Myocyte (in vitro differentiated cells): ENCODE measurements around the gene APPL1. TPM values are rescaled to one million over a fixed set of nuclear protein-coding genes. Genes with fewer than 3 reads are reported as not detected.

Source experiments
- DNase-seq: peaks from one replicate; pipeline ENCODE4 v3.0.0-alpha.2; 2012; ENCODE audit warnings: low read depth
- polyA plus RNA-seq: library from polyadenylated mRNA; unstranded; fragments of >200 nt; gene quantifications from one replicate; pipeline ENCODE4 v1.2.1, GENCODE V29; 2012; ENCODE audit warnings: missing spikeins
- total RNA-seq: library from RNA; depleted of rRNA; stranded (reverse); fragments of >200 nt; gene quantifications from 2 replicates; pipeline ENCODE4 v1.2.3, GENCODE V29; 2014

APPL1 gene, protein sequence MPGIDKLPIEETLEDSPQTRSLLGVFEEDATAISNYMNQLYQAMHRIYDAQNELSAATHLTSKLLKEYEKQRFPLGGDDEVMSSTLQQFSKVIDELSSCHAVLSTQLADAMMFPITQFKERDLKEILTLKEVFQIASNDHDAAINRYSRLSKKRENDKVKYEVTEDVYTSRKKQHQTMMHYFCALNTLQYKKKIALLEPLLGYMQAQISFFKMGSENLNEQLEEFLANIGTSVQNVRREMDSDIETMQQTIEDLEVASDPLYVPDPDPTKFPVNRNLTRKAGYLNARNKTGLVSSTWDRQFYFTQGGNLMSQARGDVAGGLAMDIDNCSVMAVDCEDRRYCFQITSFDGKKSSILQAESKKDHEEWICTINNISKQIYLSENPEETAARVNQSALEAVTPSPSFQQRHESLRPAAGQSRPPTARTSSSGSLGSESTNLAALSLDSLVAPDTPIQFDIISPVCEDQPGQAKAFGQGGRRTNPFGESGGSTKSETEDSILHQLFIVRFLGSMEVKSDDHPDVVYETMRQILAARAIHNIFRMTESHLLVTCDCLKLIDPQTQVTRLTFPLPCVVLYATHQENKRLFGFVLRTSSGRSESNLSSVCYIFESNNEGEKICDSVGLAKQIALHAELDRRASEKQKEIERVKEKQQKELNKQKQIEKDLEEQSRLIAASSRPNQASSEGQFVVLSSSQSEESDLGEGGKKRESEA
- total RNA-seq: 35.7 and 42.9 TPM in 2 replicates
- polyA plus RNA-seq: 9.3 TPM

GRCh38 chr3:57227204-57227929, at the start of gene APPL1:
Gene APPL1, plus strand, starts transcription at chr3:57227729. Its CDS starts 155 bp downstream, at chr3:57227884.
- DNase-seq: peak; percentile 94

DNA sequence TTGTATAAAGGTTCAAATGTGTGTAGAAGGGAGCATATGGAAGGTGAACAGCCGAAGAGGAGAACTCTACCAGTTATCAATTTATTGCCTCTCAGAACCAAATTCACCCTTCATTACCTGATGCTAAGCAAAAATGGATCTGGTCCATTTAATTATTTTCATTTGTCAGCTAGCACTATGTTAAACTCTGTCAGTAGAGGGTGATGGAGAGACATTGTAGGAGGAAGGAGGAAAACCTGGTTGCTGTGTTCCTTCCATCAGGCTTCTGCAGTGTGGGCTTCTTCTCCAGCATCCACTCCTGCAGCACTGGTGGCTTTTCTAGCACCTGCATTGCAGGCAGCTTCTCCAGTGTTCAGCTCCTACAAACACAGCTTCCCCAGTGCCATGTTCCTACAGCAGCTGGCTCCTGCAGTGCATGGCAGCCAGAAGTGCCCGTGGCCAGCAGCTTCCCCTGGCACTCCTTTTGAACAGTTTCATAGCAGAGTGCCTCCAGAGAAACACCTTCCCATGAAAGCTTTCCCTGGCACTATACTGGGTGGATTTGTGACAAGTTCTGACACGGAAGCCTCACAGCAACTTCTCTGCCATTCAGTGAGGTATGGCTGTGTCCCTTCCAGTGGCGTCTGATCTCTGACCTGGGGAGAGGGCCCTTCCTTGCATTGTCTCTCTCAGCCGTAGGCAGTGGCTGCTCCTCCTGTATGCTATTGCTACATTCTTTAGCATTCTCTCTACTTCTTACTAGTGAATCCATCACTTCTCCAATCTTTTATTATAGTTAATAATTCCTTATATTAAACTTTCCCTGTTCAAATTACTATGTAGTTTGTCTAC, 47.7 kb upstream of the APPL1 start:
- DNase-seq: peak; percentile 25

- no peak for DNase-seq
These were observed 43.0 kb upstream of the APPL1 start for GRCh38 chr3:57184526-57184925.

GRCh38 chr3:57192028-57192427, 35.5 kb upstream of the APPL1 start:
- DNase-seq: no peak

GRCh38 chr3:57194641-57195040, 32.9 kb upstream of the APPL1 start:
- no peak for DNase-seq

DNA sequence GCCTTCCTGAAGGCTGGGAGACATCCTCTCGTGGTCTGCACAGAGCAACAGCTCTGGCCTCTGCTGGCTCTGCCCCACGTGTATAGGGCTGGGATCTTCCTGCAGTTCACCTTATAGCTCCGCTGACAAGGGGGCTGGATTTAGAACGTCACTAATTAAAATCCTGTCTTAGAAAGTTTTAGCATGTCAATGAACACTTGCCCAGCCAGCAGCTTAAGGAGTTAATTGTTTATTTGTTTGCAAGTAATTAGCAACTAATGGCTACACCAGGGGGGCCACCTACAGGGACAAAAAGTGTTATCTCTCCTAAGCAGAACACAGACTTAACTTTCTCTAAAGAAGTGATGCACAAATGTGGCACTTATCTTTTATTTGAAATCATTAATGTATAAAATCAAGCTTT, 27.6 kb upstream of the APPL1 start, which contains the start of gene HESX1:
HESX1 (minus strand) TSS at position 84 of the 403 bp plus-strand sequence; CDS start at position 24, 60 bp downstream.
- no peak for DNase-seq

DNA sequence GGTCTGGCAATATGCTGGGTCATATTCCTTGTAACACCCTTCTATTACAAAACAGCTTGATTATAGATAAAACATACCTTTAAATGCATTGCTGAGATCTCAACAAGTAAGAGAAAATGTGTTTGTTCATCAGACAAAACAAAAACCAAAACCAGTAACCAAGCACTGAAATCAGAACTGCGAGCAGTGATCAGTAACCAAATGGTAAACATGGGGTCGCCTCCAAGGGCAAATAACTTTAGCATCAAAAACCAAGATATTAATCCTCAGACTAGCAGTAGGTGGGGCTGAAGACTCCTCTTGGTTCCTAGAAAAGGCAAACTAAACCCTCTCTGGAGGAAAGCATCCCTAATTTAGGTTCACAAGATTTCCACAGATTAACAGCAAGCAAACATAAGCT, 21.1 kb upstream of the APPL1 start:
- DNase-seq: no peak

DNA sequence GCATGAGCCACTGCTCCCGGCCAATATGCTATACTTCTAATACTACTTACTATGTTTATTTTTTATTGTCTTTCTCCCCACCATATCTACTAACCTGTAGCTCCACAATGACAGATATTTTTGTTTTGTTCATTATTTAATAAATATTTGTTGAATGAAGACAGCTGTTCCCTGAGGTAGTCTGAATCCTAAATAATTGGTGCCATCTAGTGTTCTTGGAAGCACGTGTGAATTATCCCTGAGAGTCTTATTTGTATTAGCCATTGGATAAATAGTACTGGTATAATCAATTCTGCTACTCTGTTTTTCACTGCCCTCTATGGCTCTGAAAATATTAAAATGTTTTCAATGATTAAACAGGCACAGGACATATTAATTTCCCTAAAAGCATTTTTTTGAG, 5.6 kb upstream of the APPL1 start:
- DNase-seq: peak; percentile 54

DNA sequence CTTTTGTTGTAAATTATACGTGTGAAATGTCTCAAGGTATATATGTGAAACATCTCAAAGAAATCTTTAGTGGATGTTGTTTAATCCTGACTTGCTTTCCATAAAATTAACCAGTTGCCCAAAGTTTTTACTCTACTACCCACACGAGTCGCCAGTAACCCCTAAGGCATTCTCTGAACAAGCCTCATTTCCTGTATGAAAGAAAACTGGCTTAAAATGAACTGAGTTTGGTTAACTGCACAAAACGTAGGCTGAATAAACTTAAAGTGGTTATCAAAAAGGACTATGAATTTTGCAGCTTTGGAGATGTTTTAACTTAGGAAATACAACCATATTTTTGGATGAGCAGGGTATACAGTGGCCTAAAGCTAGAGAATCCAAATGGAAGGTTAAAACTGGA, 2.7 kb upstream of the APPL1 start:
- DNase-seq: no peak

GRCh38 chr3:57226176-57226575, 1.4 kb upstream of the APPL1 start:
- DNase-seq: no peak

- DNase-seq: peak; percentile 67
These were observed 612 bp downstream of the APPL1 start for GRCh38 chr3:57227930-57228751.

DNA sequence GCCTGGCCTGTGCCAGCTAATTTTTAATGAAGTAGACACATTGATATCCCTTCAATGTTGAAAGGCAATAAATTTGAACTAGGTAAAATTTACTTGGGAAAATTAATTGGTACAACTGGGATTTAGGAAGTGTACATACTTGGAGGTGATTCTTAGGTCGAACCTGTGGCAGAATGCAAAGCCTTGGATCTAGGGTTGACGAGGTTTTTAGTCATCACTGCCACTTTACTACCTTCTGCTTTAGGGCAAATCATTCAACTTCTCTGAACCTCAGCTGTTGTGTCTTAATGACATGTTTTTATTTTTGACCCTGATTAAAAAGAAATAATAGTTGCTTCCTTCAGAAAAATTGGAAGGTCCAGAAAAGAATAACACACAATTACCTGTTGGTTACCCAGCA, 2.5 kb downstream of the APPL1 start:
- DNase-seq: no peak

- no peak for DNase-seq
These were observed 6.3 kb downstream of the APPL1 start for GRCh38 chr3:57233799-57234198.

GRCh38 chr3:57234613-57235575, 7.4 kb downstream of the APPL1 start:
- no peak for DNase-seq

GRCh38 chr3:57244946-57245345, 17.4 kb downstream of the APPL1 start:
- no peak for DNase-seq

DNA sequence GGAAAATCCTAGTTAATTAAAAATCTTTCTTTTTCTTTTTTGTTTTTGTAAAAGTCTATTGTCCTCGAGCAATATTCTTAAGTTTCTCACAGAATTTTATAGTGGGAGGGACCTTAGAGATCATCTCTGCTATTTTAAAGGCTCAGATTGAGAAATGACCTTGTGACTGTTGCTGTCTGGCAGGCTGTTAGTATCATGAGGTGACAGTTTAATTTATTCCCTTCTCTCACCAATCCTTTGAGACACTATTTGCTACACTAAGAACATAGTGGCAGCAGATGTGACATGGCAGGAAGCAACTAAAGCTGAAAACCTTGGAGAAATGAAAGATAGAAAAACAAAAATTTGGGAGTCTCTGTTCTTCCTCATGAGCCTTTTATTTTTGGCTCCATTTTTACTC, 24.9 kb downstream of the APPL1 start:
- peak; percentile 6 for DNase-seq

- peak; percentile 63 for DNase-seq
These were observed 29.3 kb downstream of the APPL1 start for GRCh38 chr3:57256844-57257243.

DNA sequence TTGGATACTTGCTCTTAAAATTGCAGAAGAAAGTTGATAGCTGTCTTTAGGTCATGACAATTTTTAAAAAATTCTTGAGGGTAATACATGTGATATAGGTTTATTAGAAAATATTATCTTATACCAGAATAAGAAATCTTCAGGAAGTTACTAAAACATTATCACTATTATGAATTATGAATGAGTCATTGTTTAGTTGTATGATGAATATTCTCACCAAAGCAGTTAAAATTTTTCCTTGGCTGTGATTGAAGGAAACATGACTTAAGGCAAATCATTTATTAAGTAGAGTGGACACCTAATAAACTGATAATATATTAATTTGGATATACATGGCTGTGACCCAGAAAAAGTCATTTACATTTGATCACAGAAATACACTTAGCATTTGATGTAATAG, 30.1 kb downstream of the APPL1 start:
- DNase-seq: no peak

GRCh38 chr3:57261119-57261518, 33.6 kb downstream of the APPL1 start:
- no peak for DNase-seq
